ENCODE measurements around the gene CSTPP1. TPM values are rescaled to one million over a fixed set of nuclear protein-coding genes. Genes with fewer than 3 reads are reported as not detected.

CSTPP1 gene
- total RNA-seq, 1 donor from 2014 or later = 29.6 TPM

DNA sequence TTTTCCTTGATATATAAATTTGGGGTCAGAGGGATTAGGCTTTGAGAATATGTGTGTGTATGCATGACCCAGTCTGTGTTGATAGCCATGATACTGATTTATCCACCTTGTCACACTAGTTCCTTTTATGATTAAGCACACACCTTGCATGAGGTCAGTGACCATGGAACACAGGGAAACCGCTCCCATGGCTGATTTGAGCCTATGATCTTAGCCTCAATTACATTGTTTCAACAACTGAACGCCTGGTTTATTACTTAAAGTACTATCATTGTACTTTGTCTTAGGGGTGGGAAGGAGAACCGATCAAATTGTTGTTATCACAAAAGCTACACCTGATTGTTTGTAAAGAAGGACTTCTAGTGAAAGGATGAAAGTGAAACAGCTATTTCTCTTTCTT, 169.4 kb downstream of the CSTPP1 start:
- Histone ChIP-seq H3K79me2 (ENCODE audit: insufficient read depth, low read length) (no peaks in the 10 kb centered on the region), H2AFZ (ENCODE audit: low read depth, low read length) (no peak overlapping the region), H3K9me3 (ENCODE audit: insufficient read depth, low read depth, low read length) (no peaks in the 10 kb centered on the region), H3K36me3 (ENCODE audit: insufficient read depth, low read length) (no peaks in the 10 kb centered on the region), H3K4me1 (ENCODE audit: insufficient read depth, low read length) (peaks cover 12% of the 10 kb centered on the region), H3K27me3 (ENCODE audit: insufficient read depth, low read length) (no peaks in the 10 kb centered on the region), H4K20me1 (ENCODE audit: insufficient read depth, low read length) (peaks cover 8% of the 10 kb centered on the region), H3K4me2 (ENCODE audit: low read length) (no peak overlapping the region), H3K4me3 (ENCODE audit: insufficient read depth, low read depth, low read length) (no peak overlapping the region), H3K9ac (ENCODE audit: low read length) (no peak overlapping the region), H3K27ac (ENCODE audit: low read depth, low read length) (no peak overlapping the region)
- Mint-ChIP-seq H3K9me3 (ENCODE audit: unreplicated experiment) (no peaks in the 10 kb centered on the region), H3K4me1 (ENCODE audit: low read depth, unreplicated experiment) (peaks cover 17% of the 10 kb centered on the region), H3K4me3 (ENCODE audit: unreplicated experiment) (no peak overlapping the region), H3K36me3 (ENCODE audit: low read depth, unreplicated experiment) (peaks cover 2% of the 10 kb centered on the region), H3K27ac (ENCODE audit: unreplicated experiment) (no peak overlapping the region), H3K27me3 (ENCODE audit: low read depth, unreplicated experiment) (no peaks in the 10 kb centered on the region)
- no peak for TF ChIP-seq EZH2 (IDR thresholded peaks at IDR 0.05; ENCODE audit: insufficient read depth, low read length)
- no peak for TF ChIP-seq CTCF (IDR thresholded peaks at IDR 0.05; ENCODE audit: insufficient read depth, low read depth, low read length)
- DNase-seq (ENCODE audit: low read depth) (no peak), FAIRE-seq (no peak)

DNA sequence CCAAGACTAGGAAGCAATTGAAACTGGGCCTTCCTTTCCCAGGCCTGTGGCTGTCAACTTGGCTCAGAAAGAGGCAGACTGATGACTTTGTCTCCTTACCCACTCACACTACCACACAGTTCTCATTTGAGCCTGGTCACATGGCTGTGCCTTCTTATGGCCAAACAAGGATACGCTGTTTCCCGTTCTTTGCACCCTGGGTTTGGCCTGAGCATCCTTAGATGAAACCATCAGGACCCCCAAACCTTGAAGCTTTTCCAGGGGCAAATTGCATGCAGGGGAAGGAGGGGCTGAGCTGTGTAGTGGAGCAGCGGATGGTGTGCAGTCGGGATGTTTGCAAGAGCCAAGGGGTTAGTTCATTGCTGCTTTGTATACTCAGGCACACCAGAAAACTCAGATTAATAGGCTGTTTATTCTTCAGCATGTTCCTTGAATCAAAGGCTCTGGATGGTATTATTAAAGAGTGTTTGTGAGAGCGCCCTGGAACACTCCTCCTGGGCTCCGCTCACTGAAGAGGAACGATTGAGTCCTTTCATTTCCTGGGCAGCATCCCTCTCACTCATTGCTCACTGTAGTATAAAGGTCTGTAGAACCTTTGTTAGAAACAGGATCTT, 170.3 kb downstream of the CSTPP1 start:
- Mint-ChIP-seq H3K9me3 (ENCODE audit: unreplicated experiment) (no peaks in the 10 kb centered on the region), H3K4me3 (ENCODE audit: unreplicated experiment) (no peak overlapping the region), H3K27me3 (ENCODE audit: low read depth, unreplicated experiment) (no peaks in the 10 kb centered on the region), H3K4me1 (ENCODE audit: low read depth, unreplicated experiment) (peaks cover 17% of the 10 kb centered on the region), H3K27ac (ENCODE audit: unreplicated experiment) (no peak overlapping the region), H3K36me3 (ENCODE audit: low read depth, unreplicated experiment) (peaks cover 6% of the 10 kb centered on the region)
- H4K20me1 ChIP-seq (ENCODE audit: insufficient read depth, low read length) = peaks cover 8% of the 10 kb centered on the region
- H3K4me3 ChIP-seq (ENCODE audit: insufficient read depth, low read depth, low read length) = no peak overlapping the region
- H3K9me3 ChIP-seq (ENCODE audit: insufficient read depth, low read depth, low read length) = no peaks in the 10 kb centered on the region
- no peaks in the 10 kb centered on the region for H3K27me3 ChIP-seq (ENCODE audit: insufficient read depth, low read length)
- no peaks in the 10 kb centered on the region for H3K36me3 ChIP-seq (ENCODE audit: insufficient read depth, low read length)
- H3K9ac ChIP-seq (ENCODE audit: low read length) = no peak overlapping the region
- peaks cover 12% of the 10 kb centered on the region for H3K4me1 ChIP-seq (ENCODE audit: insufficient read depth, low read length)
- no peaks in the 10 kb centered on the region for H3K79me2 ChIP-seq (ENCODE audit: insufficient read depth, low read length)
- no peak for DNase-seq (ENCODE audit: low read depth)
- H3K4me2 ChIP-seq (ENCODE audit: low read length) = no peak overlapping the region
- no peak overlapping the region for H2AFZ ChIP-seq (ENCODE audit: low read depth, low read length)
- TF ChIP-seq EZH2 (IDR thresholded peaks at IDR 0.05; ENCODE audit: insufficient read depth, low read length) (no peak), CTCF (IDR thresholded peaks at IDR 0.05; ENCODE audit: insufficient read depth, low read depth, low read length) (no peak)
- no peak for FAIRE-seq
- H3K27ac ChIP-seq (ENCODE audit: low read depth, low read length) = no peak overlapping the region

- no peaks in the 10 kb centered on the region for H3K27me3 ChIP-seq (ENCODE audit: insufficient read depth, low read length)
- Mint-ChIP-seq H3K4me1 (ENCODE audit: low read depth, unreplicated experiment) (peaks cover 17% of the 10 kb centered on the region), H3K27ac (ENCODE audit: unreplicated experiment) (no peak overlapping the region), H3K27me3 (ENCODE audit: low read depth, unreplicated experiment) (no peaks in the 10 kb centered on the region), H3K36me3 (ENCODE audit: low read depth, unreplicated experiment) (peaks cover 6% of the 10 kb centered on the region), H3K9me3 (ENCODE audit: unreplicated experiment) (no peaks in the 10 kb centered on the region), H3K4me3 (ENCODE audit: unreplicated experiment) (no peak overlapping the region)
- no peak overlapping the region for H3K9ac ChIP-seq (ENCODE audit: low read length)
- no peak overlapping the region for H2AFZ ChIP-seq (ENCODE audit: low read depth, low read length)
- H3K79me2 ChIP-seq (ENCODE audit: insufficient read depth, low read length) = no peaks in the 10 kb centered on the region
- no peak overlapping the region for H3K4me3 ChIP-seq (ENCODE audit: insufficient read depth, low read depth, low read length)
- DNase-seq (ENCODE audit: low read depth) (no peak), FAIRE-seq (no peak)
- no peak overlapping the region for H3K4me2 ChIP-seq (ENCODE audit: low read length)
- peaks cover 8% of the 10 kb centered on the region for H4K20me1 ChIP-seq (ENCODE audit: insufficient read depth, low read length)
- peaks cover 12% of the 10 kb centered on the region for H3K4me1 ChIP-seq (ENCODE audit: insufficient read depth, low read length)
- H3K9me3 ChIP-seq (ENCODE audit: insufficient read depth, low read depth, low read length) = no peaks in the 10 kb centered on the region
- H3K36me3 ChIP-seq (ENCODE audit: insufficient read depth, low read length) = no peaks in the 10 kb centered on the region
- TF ChIP-seq CTCF (IDR thresholded peaks at IDR 0.05; ENCODE audit: insufficient read depth, low read depth, low read length) = no peak
- TF ChIP-seq EZH2 (IDR thresholded peaks at IDR 0.05; ENCODE audit: insufficient read depth, low read length) = no peak
- no peak overlapping the region for H3K27ac ChIP-seq (ENCODE audit: low read depth, low read length)
These were observed 171.2 kb downstream of the CSTPP1 start for GRCh38 chr11:47107744-47108143.
